GM12864 (cell line): Measurements from ENCODE around the gene SDC3.

Source experiments
- DNase-seq: peaks from one replicate; pipeline ENCODE4 v3.0.0-alpha.2; 2011; ENCODE audit warnings: low read depth
- H3K4me3 ChIP-seq: 2 replicates; pipeline ENCODE4 v1.5.1; 2011; ENCODE audit warnings: mild to moderate bottlenecking, low read depth, low read length, control low read depth
- TF ChIP-seq, protein P1 (sequence below): IDR thresholded peaks from 2 replicates; pipeline ENCODE4 v1.5.1; 2011; ENCODE audit warnings: low read depth, mild to moderate bottlenecking, moderate library complexity, low read length, control low read depth, inconsistent platforms; ENCODE audit errors: missing control alignments

SDC3 gene

DNA sequence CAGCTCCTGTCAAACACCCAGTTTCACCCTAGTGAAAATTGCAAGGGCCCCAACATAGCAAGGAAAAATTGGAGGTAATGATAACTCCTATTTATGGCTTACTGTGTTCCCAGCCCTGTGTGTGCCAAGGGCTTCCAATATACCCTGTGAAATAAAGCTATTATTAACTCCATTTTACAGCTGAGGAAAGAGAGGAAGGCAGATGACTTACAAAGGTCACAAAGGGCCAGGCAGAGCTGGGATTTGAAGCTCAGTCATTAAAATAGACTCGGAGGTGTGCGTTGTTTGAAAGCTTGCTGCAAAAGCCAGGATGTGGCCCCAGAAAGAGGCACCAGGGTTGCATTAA is 20.2 kb upstream of the SDC3 start:
- no peak overlapping the region for H3K4me3 ChIP-seq
- no peak for DNase-seq
- TF ChIP-seq, protein P1, sequence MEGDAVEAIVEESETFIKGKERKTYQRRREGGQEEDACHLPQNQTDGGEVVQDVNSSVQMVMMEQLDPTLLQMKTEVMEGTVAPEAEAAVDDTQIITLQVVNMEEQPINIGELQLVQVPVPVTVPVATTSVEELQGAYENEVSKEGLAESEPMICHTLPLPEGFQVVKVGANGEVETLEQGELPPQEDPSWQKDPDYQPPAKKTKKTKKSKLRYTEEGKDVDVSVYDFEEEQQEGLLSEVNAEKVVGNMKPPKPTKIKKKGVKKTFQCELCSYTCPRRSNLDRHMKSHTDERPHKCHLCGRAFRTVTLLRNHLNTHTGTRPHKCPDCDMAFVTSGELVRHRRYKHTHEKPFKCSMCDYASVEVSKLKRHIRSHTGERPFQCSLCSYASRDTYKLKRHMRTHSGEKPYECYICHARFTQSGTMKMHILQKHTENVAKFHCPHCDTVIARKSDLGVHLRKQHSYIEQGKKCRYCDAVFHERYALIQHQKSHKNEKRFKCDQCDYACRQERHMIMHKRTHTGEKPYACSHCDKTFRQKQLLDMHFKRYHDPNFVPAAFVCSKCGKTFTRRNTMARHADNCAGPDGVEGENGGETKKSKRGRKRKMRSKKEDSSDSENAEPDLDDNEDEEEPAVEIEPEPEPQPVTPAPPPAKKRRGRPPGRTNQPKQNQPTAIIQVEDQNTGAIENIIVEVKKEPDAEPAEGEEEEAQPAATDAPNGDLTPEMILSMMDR = no peak

DNA sequence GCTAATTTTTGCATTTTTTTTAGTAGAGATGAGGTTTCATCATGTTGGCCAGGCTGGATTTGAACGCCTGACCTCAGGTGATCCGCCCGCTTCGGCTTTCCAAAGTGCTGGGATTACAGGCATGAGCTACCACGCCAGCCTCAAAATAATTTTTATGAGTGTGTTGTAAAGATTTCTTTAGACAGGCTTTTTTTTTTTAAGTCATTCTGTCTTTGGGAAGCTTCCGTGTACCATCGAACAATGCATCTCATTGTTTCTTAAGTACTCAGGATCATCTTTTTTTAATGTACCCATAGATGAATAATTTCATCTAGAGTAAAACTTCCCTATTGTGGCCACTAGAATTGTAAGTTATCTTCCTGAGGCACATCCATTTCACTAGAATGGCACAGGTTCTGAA is 19.6 kb upstream of the SDC3 start:
- DNase-seq = no peak
- no peak overlapping the region for H3K4me3 ChIP-seq
- TF ChIP-seq, protein P1 = no peak

DNA sequence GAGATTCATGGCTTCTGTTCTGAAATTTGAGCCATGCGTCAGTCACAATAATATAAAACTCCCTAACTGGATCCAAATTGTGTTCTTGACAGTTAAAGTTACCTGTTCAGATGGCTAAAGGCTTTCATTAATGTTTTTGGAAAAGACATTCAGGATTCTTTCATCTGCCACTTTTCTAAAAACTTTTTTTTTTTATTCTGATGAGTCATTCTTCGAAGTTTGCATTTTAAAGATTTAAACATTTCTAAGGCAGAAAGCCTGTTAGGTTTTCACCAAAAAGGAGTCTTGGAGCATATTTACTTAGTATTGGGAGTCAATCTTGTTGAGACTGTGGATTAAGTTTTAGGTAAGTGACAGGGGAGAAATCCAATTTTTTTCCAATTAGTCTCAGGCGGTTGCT is 18.9 kb upstream of the SDC3 start:
- TF ChIP-seq, protein P1 = no peak
- H3K4me3 ChIP-seq = no peak overlapping the region
- DNase-seq = no peak

DNA sequence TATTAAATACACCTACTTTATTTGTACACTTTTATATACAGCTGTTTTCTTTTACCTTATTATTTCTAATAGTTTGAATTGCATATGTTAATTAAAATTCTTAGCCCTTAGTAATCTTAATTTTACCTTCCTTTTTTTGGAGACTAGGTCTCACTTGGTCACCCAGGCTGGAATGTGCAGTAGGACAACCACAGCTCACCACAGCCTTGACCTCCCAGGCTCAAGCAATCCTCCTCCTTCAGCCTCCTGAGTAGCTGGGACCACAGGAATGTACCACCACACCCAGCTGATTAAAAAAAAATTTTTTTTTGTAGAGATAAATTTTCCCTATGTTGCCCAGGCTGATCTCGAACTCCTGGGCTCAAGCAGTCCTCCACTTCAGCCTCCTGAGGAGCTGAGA is 15.0 kb upstream of the SDC3 start:
- no peak overlapping the region for H3K4me3 ChIP-seq
- TF ChIP-seq, protein P1 = no peak
- DNase-seq = no peak

DNA sequence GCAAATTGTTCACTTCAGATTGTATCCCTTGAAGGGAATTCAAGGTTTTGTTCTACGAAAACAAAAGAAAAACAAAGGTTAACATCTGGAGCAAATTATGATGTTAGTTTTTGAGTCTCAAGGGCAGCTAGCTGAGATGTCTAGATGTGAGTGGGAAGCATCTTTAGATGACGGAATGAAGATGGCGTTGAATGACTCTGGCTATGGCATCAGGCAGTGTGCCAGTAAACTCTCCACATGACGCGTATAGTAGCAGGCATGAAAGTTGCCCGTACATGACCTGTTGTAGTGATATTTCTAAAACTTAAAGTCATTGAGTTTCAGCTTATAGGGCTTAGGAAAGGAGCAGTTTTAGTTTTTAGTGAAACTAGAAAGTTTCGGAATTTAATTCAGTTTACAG is 12.3 kb upstream of the SDC3 start:
- no peak for DNase-seq
- no peak overlapping the region for H3K4me3 ChIP-seq
- TF ChIP-seq, protein P1 = no peak

DNA sequence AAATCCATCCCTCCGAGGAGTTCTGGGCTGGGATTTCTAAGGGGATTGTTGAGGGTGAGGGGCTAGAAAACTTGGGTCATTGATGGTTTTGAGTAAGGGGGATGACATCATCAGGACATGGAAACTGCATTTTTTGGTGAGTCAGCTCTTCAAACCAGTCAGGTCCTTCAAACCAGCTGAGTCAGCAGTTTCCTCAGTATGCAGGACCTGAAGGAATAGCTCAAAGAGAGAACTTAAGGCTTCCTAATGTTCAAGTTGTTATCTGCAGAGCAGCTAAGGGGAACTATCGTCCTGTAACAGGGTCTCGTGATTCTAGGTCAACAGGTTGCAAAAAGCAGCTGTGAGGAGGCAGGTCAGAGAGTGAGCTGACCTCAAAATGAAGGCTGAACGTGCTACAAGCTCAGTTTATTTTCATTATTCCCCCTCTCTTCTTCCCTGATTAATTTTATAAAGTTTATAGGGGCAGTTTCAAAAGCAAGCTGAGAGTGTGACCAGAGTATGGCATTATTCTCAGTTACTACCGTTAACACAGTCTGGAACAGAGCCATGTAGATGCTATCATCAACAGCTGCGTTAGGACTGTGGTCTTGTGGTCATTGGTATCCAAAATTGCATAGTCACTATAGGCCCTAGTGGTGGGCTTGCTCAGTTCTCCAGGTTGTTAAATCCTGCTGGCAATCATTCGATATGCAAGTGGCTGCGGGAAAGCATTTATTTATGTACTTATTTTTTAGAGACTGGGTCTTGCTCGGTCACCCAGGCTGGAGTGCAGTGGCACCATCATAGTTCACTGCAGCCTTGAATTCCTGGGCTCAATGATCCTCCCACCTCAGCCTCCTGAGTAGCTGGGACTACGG is 10.7 kb upstream of the SDC3 start:
- no peak for DNase-seq

More for the DNA sequence above, 10.7 kb upstream of the SDC3 start:
- H3K4me3 ChIP-seq = no peak overlapping the region
- TF ChIP-seq, protein P1 = no peak
